HG02852 (cell line): ENCODE results near the gene LTBP1.
"Not testable (repeated sequence)": the region's sequence is repeated elsewhere in the genome, so short reads cannot be mapped to it uniquely, and the experiment has no call there.

Source experiments
- ATAC-seq: cut with Tn5 transposase; IDR thresholded peaks from one replicate; pipeline ENCODE4 v1.9.1; 2021; ENCODE audit warnings: mild to moderate bottlenecking, moderate library complexity; ENCODE audit not compliant: unreplicated experiment

LTBP1 gene

DNA sequence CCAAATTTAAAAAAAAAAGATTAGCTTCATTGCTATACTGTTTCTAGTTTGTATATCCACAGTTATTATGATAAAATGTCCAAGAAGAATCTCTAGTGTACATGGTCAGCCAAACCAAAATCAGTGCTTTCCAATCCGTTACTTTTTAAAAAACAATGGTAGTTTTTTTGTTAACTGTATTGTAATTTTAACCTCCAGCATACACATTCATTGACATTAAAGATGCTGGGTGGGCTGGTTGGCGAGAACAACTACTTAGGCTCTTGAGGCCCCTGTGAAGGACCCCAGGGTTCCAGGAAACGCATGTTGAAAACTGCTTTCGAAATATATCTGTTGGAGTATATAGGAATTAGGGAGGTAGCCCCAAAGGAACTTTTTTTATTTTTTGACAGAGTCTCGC lies 422.4 kb downstream of the LTBP1 start:
- ATAC-seq = no peak

DNA sequence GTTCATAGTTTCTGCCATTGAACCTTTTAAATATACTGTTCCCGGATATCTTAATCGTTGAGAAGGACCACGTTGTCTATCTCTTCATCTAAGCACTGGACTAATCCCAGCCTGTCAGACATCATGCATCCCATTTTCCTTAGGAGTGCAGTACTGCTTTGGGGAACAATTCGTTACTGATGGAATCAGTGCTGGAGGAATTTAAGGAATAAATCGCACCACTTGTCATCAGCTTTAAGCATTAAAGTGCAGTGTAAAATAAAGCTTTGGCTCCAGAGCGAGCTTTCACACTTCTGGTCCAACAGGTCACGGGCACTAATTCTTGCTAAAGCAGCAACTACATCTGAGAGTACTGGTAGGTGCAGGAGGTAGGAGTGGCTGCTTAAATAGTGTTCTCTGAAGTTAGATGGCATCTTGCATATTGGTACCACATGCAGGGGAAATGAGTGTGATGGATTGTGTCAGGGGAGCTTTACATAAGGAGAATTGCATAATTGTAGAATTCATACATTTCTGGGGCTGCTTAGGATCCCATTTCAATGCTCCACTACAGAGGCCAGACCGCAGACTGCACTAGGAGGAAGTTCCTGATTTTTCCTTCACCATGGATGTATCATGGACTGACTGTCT lies 424.0 kb downstream of the LTBP1 start:
- no peak for ATAC-seq

- ATAC-seq = no peak
Observed at GRCh38 chr2:33371304-33372090, 424.7 kb downstream of the LTBP1 start.

DNA sequence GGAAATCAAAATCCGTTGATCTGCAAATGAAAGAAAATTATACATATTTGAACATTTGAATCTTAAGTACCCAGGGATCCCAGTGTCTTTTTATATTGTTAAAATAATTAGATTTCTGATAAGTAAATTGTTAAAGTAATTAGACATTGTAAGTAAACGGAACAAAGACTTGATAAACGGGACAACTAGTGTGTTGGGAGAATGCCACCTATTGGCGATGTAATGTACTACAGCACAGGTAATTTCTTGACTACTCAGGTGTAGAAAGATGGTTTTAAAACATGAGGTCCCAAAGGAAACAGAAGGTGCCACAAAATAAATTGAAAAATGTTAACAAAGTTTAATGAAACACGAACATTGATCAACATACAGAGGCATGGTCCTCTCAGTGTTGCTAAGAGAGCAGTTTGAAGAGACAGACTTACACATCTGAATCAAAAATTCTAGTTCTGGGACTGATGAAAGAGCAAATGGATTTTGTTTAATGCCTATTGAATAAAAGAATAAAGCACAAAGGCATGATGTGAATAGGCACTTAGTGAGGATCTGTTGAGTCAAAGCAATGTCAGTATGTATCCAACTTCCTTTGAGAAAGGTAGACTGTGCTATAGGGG lies 426.3 kb downstream of the LTBP1 start:
- ATAC-seq = no peak

- no peak for ATAC-seq
Observed at GRCh38 chr2:33373986-33374385, 427.2 kb downstream of the LTBP1 start.

DNA sequence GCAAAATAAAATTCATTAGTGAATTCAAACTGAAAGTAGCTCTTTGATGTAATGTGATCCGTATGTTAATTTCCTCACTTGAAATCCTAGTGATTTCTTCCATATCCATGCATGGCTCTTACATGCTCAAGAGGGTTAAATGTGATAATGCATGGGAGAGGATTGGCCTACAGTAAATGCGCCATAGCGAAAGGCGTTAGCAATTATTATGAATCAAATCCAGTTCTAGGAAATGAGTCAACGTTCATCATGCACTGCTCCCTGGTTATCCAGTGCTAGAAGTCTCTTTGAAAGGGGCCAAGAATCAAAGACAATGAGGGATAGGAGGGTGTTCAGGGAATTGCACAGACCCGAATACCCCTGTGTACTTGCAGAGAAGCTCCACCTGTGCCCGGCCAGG lies 428.3 kb downstream of the LTBP1 start:
- ATAC-seq = no peak

GRCh38 chr2:33377048-33377447 lies 430.3 kb downstream of the LTBP1 start:
- no peak for ATAC-seq

GRCh38 chr2:33378556-33379210 lies 431.9 kb downstream of the LTBP1 start:
- ATAC-seq = no peak

- ATAC-seq = no peak
Observed at GRCh38 chr2:33380001-33380609, 433.4 kb downstream of the LTBP1 start.

GRCh38 chr2:33380719-33381118 lies 434.0 kb downstream of the LTBP1 start:
- no peak for ATAC-seq

DNA sequence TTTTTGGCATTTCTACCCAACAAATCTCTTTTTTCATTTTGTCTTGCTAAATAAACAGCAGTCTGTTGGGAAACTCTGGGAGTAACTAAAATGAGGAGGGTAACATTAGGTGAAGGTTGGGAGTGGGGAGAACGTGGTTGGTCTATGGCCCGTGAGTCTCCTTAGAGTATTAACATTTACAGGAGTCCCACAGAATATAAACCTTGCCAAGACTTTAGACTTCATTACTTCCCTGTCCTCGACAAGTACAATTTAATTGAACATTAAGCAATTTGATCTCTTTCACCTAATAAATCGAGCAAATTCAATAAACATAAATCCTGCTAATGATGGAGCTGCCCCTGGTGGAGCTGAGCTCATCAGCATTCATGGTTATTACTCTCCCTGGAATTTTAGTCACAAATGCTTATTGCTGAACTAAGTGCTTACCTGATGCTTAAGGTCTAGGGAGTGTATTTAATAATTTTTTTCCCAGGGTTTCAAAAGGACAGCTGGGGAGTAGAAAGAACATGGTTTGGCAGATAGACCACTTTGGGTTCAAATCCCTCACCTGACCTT lies 434.6 kb downstream of the LTBP1 start:
- ATAC-seq = no peak

DNA sequence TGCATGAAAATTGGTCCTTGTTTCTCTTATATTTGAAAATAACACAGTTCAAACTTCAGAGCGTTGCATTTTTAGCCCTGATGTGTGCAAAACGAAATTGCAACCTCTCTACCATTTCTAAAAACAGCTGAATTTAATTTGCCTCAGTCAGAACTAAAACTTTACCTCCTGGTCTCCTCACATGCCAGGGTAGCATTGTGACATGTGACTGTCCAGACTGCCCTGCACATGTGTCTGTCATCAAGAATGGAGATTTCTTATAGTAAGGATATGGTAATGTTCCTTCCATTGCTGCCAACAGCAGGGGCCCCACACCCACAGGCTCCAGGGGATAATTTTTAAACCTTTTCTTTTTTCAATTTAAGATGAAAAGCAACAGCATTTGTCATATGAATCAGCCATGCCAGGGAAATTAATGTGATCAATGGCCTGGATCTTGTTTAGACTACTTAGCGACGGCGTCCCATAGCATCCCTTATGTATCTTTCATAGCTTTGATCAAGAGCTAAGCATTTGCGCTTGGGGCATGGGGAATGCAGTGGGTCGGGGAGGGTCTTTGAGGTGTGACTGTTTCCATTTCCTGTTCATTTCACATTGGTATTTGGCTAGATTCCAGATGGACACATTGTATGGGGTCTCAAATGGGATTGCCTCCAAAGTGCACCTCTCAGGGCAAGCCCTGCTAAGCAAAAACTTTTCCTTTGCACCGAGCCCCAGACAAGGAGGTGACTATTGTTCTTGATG lies 437.3 kb downstream of the LTBP1 start:
- ATAC-seq = no peak

GRCh38 chr2:33384599-33384961 lies 437.8 kb downstream of the LTBP1 start:
- ATAC-seq = no peak

DNA sequence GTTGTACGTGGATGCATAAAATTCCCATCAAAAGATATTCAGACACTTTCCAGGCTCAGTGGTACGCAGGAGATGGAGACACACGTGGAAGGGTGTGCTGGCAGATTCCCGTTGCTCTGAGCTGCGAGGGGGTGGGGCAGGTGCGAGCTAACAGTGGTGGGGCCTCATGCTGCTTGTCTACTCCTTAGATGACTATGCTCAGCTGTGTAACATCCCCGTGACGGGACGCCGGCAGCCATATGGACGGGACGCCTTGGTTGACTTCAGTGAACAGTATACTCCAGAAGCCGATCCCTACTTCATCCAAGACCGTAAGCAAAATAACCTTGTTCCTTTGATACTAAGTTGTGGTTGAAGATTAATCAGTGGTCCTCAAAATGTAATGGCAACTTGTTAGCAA lies 442.2 kb downstream of the LTBP1 start:
- no peak for ATAC-seq

DNA sequence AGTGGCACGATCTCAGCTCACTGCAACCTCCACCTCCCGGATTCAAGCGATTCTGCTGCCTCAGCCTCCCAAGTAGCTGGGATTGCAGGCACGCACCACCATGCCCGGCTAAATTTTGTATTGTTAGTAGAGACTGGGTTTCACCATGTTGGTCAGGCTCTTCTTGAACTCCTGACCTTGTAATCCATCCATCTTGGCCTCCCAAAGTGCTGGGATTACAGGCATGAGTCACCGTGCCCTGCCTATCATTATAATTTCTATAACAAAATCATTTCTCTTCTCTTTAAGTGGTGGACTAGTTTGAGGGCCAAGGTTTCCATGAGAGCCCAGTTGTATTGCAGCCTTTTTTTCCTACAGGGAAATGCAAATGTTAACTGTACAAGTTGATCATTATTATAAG lies 442.9 kb downstream of the LTBP1 start:
- ATAC-seq = not testable (repeated sequence)

DNA sequence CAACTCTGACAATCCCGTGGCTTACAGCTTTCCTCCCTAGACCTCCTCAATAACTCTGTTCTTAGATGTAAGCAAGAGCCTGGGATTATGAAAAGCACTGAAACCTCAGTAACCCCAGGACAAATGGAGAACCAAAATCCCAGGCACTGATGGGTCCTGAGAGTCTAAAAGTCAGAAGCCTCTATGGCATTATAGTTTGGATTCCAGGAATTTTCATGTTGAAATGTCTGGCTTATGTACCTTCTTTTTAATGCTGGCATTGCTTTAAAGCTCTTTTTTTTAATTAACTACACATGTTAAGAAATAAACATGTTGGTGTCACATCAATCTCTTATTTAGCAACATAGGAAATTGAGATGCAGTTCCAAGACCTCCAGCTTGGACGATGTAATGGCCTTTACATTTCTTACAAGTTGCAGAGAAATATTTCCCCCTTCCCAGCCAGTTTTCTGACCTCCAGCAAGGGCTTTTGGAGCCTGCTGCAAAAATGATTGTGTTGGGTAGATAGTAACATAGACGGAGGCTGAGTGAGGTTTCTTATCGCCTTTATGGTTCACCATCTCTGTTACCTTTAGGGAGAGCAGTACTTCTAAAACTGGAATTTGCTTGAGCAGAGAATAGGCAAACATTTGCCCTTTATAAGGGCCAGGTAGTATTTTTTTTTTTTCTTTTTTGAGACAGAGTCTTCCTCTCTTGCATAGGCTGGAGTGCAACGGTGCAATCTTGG lies 444.9 kb downstream of the LTBP1 start:
- no peak for ATAC-seq

DNA sequence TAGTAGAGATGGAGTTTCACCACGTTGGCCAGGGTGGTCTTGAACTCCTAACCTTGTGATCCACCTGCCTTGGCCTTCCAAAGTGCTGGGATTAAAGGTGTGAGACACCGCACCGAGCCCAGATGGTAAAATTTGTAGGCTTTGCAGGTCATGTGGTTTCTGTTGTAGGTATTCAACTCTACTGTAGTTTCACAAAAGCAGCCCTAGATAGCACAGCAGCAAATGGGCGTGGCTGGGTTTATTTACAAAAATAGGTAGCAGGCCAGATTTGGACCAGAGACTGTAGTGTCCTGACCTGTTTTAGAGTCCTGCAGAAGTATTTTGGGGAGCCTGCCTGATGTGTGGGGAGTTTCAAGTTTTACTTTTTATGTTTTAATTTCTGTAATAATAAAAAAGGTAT lies 445.6 kb downstream of the LTBP1 start:
- ATAC-seq = no peak

DNA sequence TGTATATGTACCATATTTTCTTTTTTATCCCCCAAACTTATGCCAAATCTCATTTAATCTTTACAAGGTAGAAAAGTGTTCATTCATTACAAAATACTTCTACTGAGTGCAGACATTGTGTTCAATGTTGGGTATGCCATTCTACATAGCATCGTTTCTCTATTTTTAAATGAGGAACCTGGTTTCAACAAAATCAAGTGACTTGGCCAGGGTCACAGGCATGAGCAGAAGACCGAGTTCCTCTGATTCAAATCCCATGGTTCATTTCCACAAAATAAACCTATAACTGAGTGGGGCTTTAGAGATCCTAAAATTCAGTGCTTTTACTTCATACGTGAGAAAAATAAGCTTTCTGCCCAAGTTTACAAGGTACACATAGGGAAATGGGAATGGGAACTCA lies 448.3 kb downstream of the LTBP1 start:
- no peak for ATAC-seq

GRCh38 chr2:33395655-33396249 lies 449.0 kb downstream of the LTBP1 start:
- no peak for ATAC-seq
